SK-N-SH (cell line): Measurements from ENCODE around the gene ARF1. TPM values are rescaled to one million over a fixed set of nuclear protein-coding genes. Genes with fewer than 3 reads are reported as not detected.

Source experiments
- CTCF ChIA-PET: fragments of 300-600, 350-600 bp; formaldehyde crosslinking; extraction: SDS; loops from one replicate; lab custom pipeline; 2021; lab: Yijun Ruan, JAX
- POLR2A ChIA-PET: fragments of 350-600 bp; sonication (Branson Sonifier 250); formaldehyde crosslinking; extraction: SDS; loops from one replicate; lab custom pipeline; 2020; ENCODE audit warnings: antibody characterized with exemption, inconsistent platforms; lab: Yijun Ruan, JAX
- DNase-seq: peaks from one replicate; pipeline ENCODE4 v3.0.0; 2012
- H2AFZ ChIP-seq: fragments of 200-600 bp; sonication (generic); 2 replicates; pipeline ENCODE4 v1.8.1; 2016; ENCODE audit warnings: antibody characterized with exemption, mild to moderate bottlenecking, low read depth
- H3F3A ChIP-seq: fragments of 200-600 bp; sonication (generic); replicated peaks from 2 replicates; pipeline ENCODE3; 2016; ENCODE audit warnings: antibody characterized with exemption, mild to moderate bottlenecking; ENCODE audit not compliant: insufficient read depth
- H3K27ac ChIP-seq, 2 experiments: fragments of 200-500 bp in 1 of 2; fragments of 200-600 bp in 1 of 2; sonication (Bioruptor generic) in 1 of 2; sonication (generic), shearing (Covaris generic) in 1 of 2; 2 replicates each; pipeline versions ENCODE4 v1.5.1 to v1.6.1; 2014 to 2016; ENCODE audit warnings: low read depth in 2 of 2, inconsistent platforms in 1 of 2, low read length in 1 of 2, mild to moderate bottlenecking in 1 of 2, mixed read lengths in 1 of 2
- H3K27me3 ChIP-seq: fragments of 200-600 bp; sonication (generic), shearing (Covaris generic); 2 replicates; pipeline ENCODE4 v1.6.1; 2016; ENCODE audit warnings: mixed run types; ENCODE audit not compliant: insufficient read depth
- H3K36me3 ChIP-seq, 2 experiments: fragments of 200-500 bp in 1 of 2; fragments of 200-600 bp in 1 of 2; sonication (Bioruptor generic) in 1 of 2; sonication (generic) in 1 of 2; replicated peaks in 1 of 2; 2 replicates each; pipeline versions ENCODE3 to v1.5.1; 2014 to 2016; ENCODE audit warnings: low read length in 1 of 2, mild to moderate bottlenecking in 1 of 2; ENCODE audit not compliant: insufficient read depth in 2 of 2, control insufficient read depth in 1 of 2
- H3K4me1 ChIP-seq, 2 experiments: fragments of 200-500 bp in 1 of 2; fragments of 200-600 bp in 1 of 2; sonication (Bioruptor generic) in 1 of 2; sonication (generic), shearing (Covaris generic) in 1 of 2; 2 replicates each; pipeline versions ENCODE4 v1.5.1 to v1.6.1; 2014 to 2016; ENCODE audit warnings: low read depth in 1 of 2, low read length in 1 of 2, mixed run types in 1 of 2; ENCODE audit not compliant: insufficient read depth in 2 of 2, control insufficient read depth in 1 of 2
- H3K4me2 ChIP-seq: fragments of 200-600 bp; sonication (generic), shearing (Covaris generic); 2 replicates; pipeline ENCODE4 v1.6.1; 2017; ENCODE audit warnings: mixed run types
- H3K4me3 ChIP-seq, 2 experiments: fragments of 200-500 bp in 1 of 2; fragments of 200-600 bp in 1 of 2; sonication (Bioruptor generic) in 1 of 2; sonication (generic), shearing (Covaris generic) in 1 of 2; 2 replicates each; pipeline versions ENCODE4 v1.5.1 to v1.8.1; 2014 to 2016; ENCODE audit warnings: low read depth in 2 of 2, inconsistent platforms in 1 of 2, low read length in 1 of 2, mild to moderate bottlenecking in 1 of 2, mixed read lengths in 1 of 2, moderate library complexity in 1 of 2
- H3K79me2 ChIP-seq: fragments of 200-600 bp; sonication (generic); 2 replicates; pipeline ENCODE4 v1.8.1; 2017; ENCODE audit warnings: mild to moderate bottlenecking; ENCODE audit not compliant: insufficient read depth
- H3K9ac ChIP-seq: fragments of 200-600 bp; sonication (generic); 2 replicates; pipeline ENCODE4 v1.6.1; 2017; ENCODE audit warnings: mixed run types
- H3K9me2 ChIP-seq: fragments of 200-600 bp; sonication (generic); 2 replicates; pipeline ENCODE4 v1.6.1; 2017; ENCODE audit warnings: mixed run types
- H3K9me3 ChIP-seq: fragments of 200-600 bp; sonication (generic); 2 replicates; pipeline ENCODE4 v1.6.1; 2017; ENCODE audit warnings: mixed run types, mild to moderate bottlenecking, moderate library complexity
- H4K20me1 ChIP-seq: fragments of 200-600 bp; sonication (generic); 2 replicates; pipeline ENCODE4 v1.6.1; 2017; ENCODE audit warnings: mild to moderate bottlenecking, mixed run types; ENCODE audit not compliant: insufficient read depth
- CHD2 ChIP-seq: fragments of 150-350 bp; IDR thresholded peaks from 2 replicates; pipeline ENCODE4 v1.6.1; 2018; ENCODE audit warnings: low read length; ENCODE audit not compliant: partially characterized antibody
- CTCF ChIP-seq: fragments of 200-600 bp; sonication (generic); IDR thresholded peaks from 2 replicates; pipeline ENCODE4 v1.6.1; 2017; ENCODE audit warnings: antibody characterized with exemption, mild to moderate bottlenecking, moderate library complexity
- ELF1 ChIP-seq: IDR thresholded peaks from 2 replicates; pipeline ENCODE4 v1.4.0; 2012
- EZH2phosphoT487 ChIP-seq: fragments of 200-600 bp; sonication (generic); IDR thresholded peaks from 2 replicates; pipeline ENCODE4 v1.6.1; 2017; ENCODE audit warnings: low read depth, mixed run types, mild to moderate bottlenecking, antibody characterized with exemption, moderate library complexity, borderline replicate concordance
- GABPA ChIP-seq: IDR thresholded peaks from 2 replicates; pipeline ENCODE4 v1.4.0; 2012; ENCODE audit warnings: low read depth, mild to moderate bottlenecking
- GATA2 ChIP-seq: sonication (generic); formaldehyde crosslinking; IDR thresholded peaks from 2 replicates; pipeline ENCODE4 v1.5.0; 2020; ENCODE audit warnings: mild to moderate bottlenecking, missing genetic modification reagents
- JUND ChIP-seq: IDR thresholded peaks from 2 replicates; pipeline ENCODE4 v1.4.0; 2012
- MAX ChIP-seq: IDR thresholded peaks from 2 replicates; pipeline ENCODE4 v1.4.0; 2012; ENCODE audit warnings: low read depth
- PBX3 ChIP-seq: IDR thresholded peaks from 2 replicates; pipeline ENCODE4; 2012
- RFX5 ChIP-seq: IDR thresholded peaks from 2 replicates; pipeline ENCODE4 v1.6.1; 2012; ENCODE audit warnings: mild to moderate bottlenecking, improper control_type of control experiment, low read length
- SIN3A ChIP-seq: IDR thresholded peaks from 2 replicates; pipeline ENCODE4 v1.6.1; 2012; ENCODE audit warnings: low read depth, mild to moderate bottlenecking, low read length, moderate library complexity, borderline replicate concordance
- SMC3 ChIP-seq: IDR thresholded peaks from 2 replicates; pipeline ENCODE4 v1.6.1; 2012; ENCODE audit warnings: low read depth, low read length, improper control_type of control experiment
- TAF1 ChIP-seq: IDR thresholded peaks from 2 replicates; pipeline ENCODE4 v1.6.1; 2012; ENCODE audit warnings: low read depth, mild to moderate bottlenecking, low read length, moderate library complexity, borderline replicate concordance
- USF1 ChIP-seq: IDR thresholded peaks from 2 replicates; pipeline ENCODE4 v1.4.0; 2012; ENCODE audit warnings: low read depth, borderline replicate concordance
- USF2 ChIP-seq: fragments of 150-350 bp; IDR thresholded peaks from 2 replicates; pipeline ENCODE4 v1.6.1; 2017; ENCODE audit warnings: antibody characterized with exemption, low read length, low read depth, borderline replicate concordance
- ZBTB33 ChIP-seq: IDR thresholded peaks from 2 replicates; pipeline ENCODE4 v1.4.0; 2012; ENCODE audit warnings: low read depth, borderline replicate concordance
- WGBS: methylation state at CpG from one replicate; pipeline ENCODE4 v1.1.6; 2017; ENCODE audit warnings: low lambda C conversion rate; 5-methylcytosine and 5-hydroxymethylcytosine counted together
- polyA plus RNA-seq, 3 experiments: library from polyadenylated mRNA; depleted of rRNA; stranded (reverse); fragments of >200 nt; gene quantifications; 2 replicates each; pipeline ENCODE4 v1.2.3, GENCODE V29; 2012

ARF1 gene
- polyA plus RNA-seq, 1 of the 3 experiments (the other 2 are of a cell fraction): 713 TPM

- Histone ChIP-seq H3K9ac (no peak overlapping the region), H3K9me2 (no peaks in the 10 kb centered on the region), H3K4me3 (no peak overlapping the region), H3K4me1 (peaks cover 5 to 20% of the 10 kb centered on the region in 2 experiments), H4K20me1 (peaks cover 17% of the 10 kb centered on the region), H3K9me3 (no peaks in the 10 kb centered on the region), H3K27ac (no peak overlapping the region), H3K27me3 (no peaks in the 10 kb centered on the region), H3K4me2 (no peak overlapping the region), H3F3A (no peaks in the 10 kb centered on the region), H2AFZ (no peak overlapping the region), H3K36me3 (peaks cover 0 to under 1% of the 10 kb centered on the region in 2 experiments), H3K79me2 (peaks cover 53% of the 10 kb centered on the region)
- TF ChIP-seq USF1 (no peak), TAF1 (no peak), RFX5 (no peak), SMC3 (no peak), CHD2 (no peak), MAX (no peak), ELF1 (no peak), ZBTB33 (no peak), EZH2phosphoT487 (no peak), GATA2 (CRISPR knock-in tag) (no peak)
- DNase-seq: no peak
- POLR2A ChIA-PET: no interaction called here
- WGBS: 92% methylated on average over 2 of the region's 7 CpGs
- CTCF ChIA-PET: no interaction called here
Measured at GRCh38 chr1:228079601-228080263, 2.8 kb upstream of the ARF1 start.

- Histone ChIP-seq H3K27me3 (no peaks in the 10 kb centered on the region), H4K20me1 (peaks cover 31% of the 10 kb centered on the region), H3K4me1 (peaks cover 18 to 30% of the 10 kb centered on the region in 2 experiments), H2AFZ (no peak overlapping the region), H3K9me3 (no peaks in the 10 kb centered on the region), H3K4me3 (peak overlapping the region; percentile 98 to 99), H3K4me2 (peak overlapping the region; percentile 100), H3K9ac (peak overlapping the region; percentile 98), H3K36me3 (peaks cover 0 to 2% of the 10 kb centered on the region in 2 experiments), H3F3A (peaks cover 7% of the 10 kb centered on the region), H3K79me2 (peaks cover 68% of the 10 kb centered on the region), H3K27ac (peak overlapping the region in 1 of 2 experiments; percentile 56; a peak in 1 of 4 replicates), H3K9me2 (no peaks in the 10 kb centered on the region)
- ChIA-PET POLR2A (no interaction called here), CTCF (interaction anchor here (1.7 kb wide), 1 partner anchor 77 kb away, joined by 3 read pairs; no protein-coding TSS in a partner anchor)
- peak; percentile 54 for DNase-seq
- 88% methylated on average over 7 of the region's 7 CpGs for WGBS
- no peak for TF ChIP-seq USF2
- TF ChIP-seq PBX3: no peak
- no peak for TF ChIP-seq JUND
- TF ChIP-seq SIN3A: no peak
- TF ChIP-seq EZH2phosphoT487: no peak
- TF ChIP-seq CTCF: no peak
- TF ChIP-seq ZBTB33: no peak
- no peak for TF ChIP-seq CHD2
- TF ChIP-seq RFX5: no peak
- TF ChIP-seq GABPA: no peak
Measured at GRCh38 chr1:228081144-228081543, 1.4 kb upstream of the ARF1 start.
